Astrocyte (in vitro differentiated cells and primary cell): ENCODE data around the gene PPM1H. TPM values are rescaled to one million over a fixed set of nuclear protein-coding genes. Genes with fewer than 3 reads are reported as not detected.

Experiments used
- DNase-seq: peaks from one replicate; pipeline ENCODE4 v3.0.0-alpha.2; 2010; ENCODE audit warnings: low read depth
- FAIRE-seq: peaks from 2 replicates; lab custom pipeline; 2011; peaks lifted over from hg19 to GRCh38; lab: Jason Lieb, UNC
- H2AFZ ChIP-seq: 2 replicates; pipeline ENCODE4 v1.6.0; 2012; ENCODE audit warnings: low read depth, low read length, inconsistent platforms
- H3K27ac ChIP-seq: 2 replicates; pipeline ENCODE4 v1.5.1; 2011; ENCODE audit warnings: low read depth, low read length, inconsistent platforms
- H3K27me3 ChIP-seq: 2 replicates; pipeline ENCODE4 v1.6.0; 2011; ENCODE audit warnings: low read length, inconsistent platforms; ENCODE audit not compliant: insufficient read depth
- H3K36me3 ChIP-seq: 2 replicates; pipeline ENCODE4 v1.5.1; 2011; ENCODE audit warnings: low read length, inconsistent platforms; ENCODE audit not compliant: insufficient read depth
- H3K4me1 ChIP-seq: 2 replicates; pipeline ENCODE4 v1.5.1; 2011; ENCODE audit warnings: low read length, inconsistent platforms; ENCODE audit not compliant: insufficient read depth
- H3K4me2 ChIP-seq: 2 replicates; pipeline ENCODE4 v1.6.0; 2012; ENCODE audit warnings: low read length, inconsistent platforms
- H3K4me3 ChIP-seq: 2 replicates; pipeline ENCODE4 v1.5.1; 2011; ENCODE audit warnings: low read depth, mild to moderate bottlenecking, low read length, inconsistent platforms; ENCODE audit not compliant: insufficient read depth
- H3K79me2 ChIP-seq: 2 replicates; pipeline ENCODE4 v1.6.0; 2012; ENCODE audit warnings: mild to moderate bottlenecking, low read length, inconsistent platforms; ENCODE audit not compliant: insufficient read depth
- H3K9ac ChIP-seq: 2 replicates; pipeline ENCODE4 v1.6.0; 2012; ENCODE audit warnings: mild to moderate bottlenecking, low read length, inconsistent platforms
- H3K9me3 ChIP-seq: 2 replicates; pipeline ENCODE4 v1.5.1; 2012; ENCODE audit warnings: low read depth, mild to moderate bottlenecking, low read length, inconsistent platforms; ENCODE audit not compliant: insufficient read depth
- H4K20me1 ChIP-seq: 2 replicates; pipeline ENCODE4 v1.6.0; 2012; ENCODE audit warnings: low read length, inconsistent platforms; ENCODE audit not compliant: insufficient read depth
- H3K27ac Mint-ChIP-seq: one replicate; pipeline ENCODE4 v1.8.0; 2021; ENCODE audit warnings: mild to moderate bottlenecking, mixed read lengths; ENCODE audit not compliant: unreplicated experiment
- H3K27me3 Mint-ChIP-seq: one replicate; pipeline ENCODE4 v1.8.0; 2021; ENCODE audit warnings: low read depth, mixed read lengths; ENCODE audit not compliant: unreplicated experiment
- H3K36me3 Mint-ChIP-seq: one replicate; pipeline ENCODE4 v1.8.0; 2021; ENCODE audit warnings: low read depth, mixed read lengths; ENCODE audit not compliant: unreplicated experiment
- H3K4me1 Mint-ChIP-seq: one replicate; pipeline ENCODE4 v1.8.0; 2021; ENCODE audit warnings: low read depth, mixed read lengths; ENCODE audit not compliant: unreplicated experiment
- H3K4me3 Mint-ChIP-seq: one replicate; pipeline ENCODE4 v1.8.0; 2021; ENCODE audit warnings: mild to moderate bottlenecking, moderate library complexity, mixed read lengths; ENCODE audit not compliant: unreplicated experiment
- H3K9me3 Mint-ChIP-seq: one replicate; pipeline ENCODE4 v1.8.0; 2021; ENCODE audit warnings: mild to moderate bottlenecking, mixed read lengths; ENCODE audit not compliant: unreplicated experiment
- CTCF ChIP-seq: IDR thresholded peaks from 2 replicates; pipeline ENCODE4 v1.5.1; 2011; ENCODE audit warnings: low read depth, mild to moderate bottlenecking, inconsistent platforms, low read length, moderate library complexity; ENCODE audit not compliant: insufficient read depth
- EZH2 ChIP-seq: IDR thresholded peaks from 2 replicates; pipeline ENCODE4 v1.6.1; 2012; ENCODE audit warnings: mild to moderate bottlenecking, low read length, inconsistent platforms; ENCODE audit not compliant: insufficient read depth
- total RNA-seq: library from RNA; stranded (reverse); gene quantifications from 2 replicates; pipeline ENCODE4 v1.2.1, GENCODE V29; 2021

The PPM1H gene
- total RNA-seq, 1 donor from 2014 or later = 7.8 TPM

- DNase-seq (no peak), FAIRE-seq (no peak)
- Mint-ChIP-seq H3K9me3 (no peaks in the 10 kb centered on the region), H3K27me3 (no peaks in the 10 kb centered on the region), H3K4me1 (no peaks in the 10 kb centered on the region), H3K36me3 (no peaks in the 10 kb centered on the region), H3K27ac (no peak overlapping the region), H3K4me3 (no peak overlapping the region)
- Histone ChIP-seq H3K9ac (no peak overlapping the region), H3K27me3 (no peaks in the 10 kb centered on the region), H3K36me3 (no peaks in the 10 kb centered on the region), H3K9me3 (no peaks in the 10 kb centered on the region), H3K79me2 (no peaks in the 10 kb centered on the region), H3K4me3 (no peak overlapping the region), H3K4me2 (no peak overlapping the region), H4K20me1 (no peaks in the 10 kb centered on the region), H3K4me1 (no peaks in the 10 kb centered on the region), H3K27ac (no peak overlapping the region), H2AFZ (no peak overlapping the region)
- TF ChIP-seq CTCF = no peak
- no peak for TF ChIP-seq EZH2
Measured at GRCh38 chr12:62963486-62964041, 28.6 kb upstream of the PPM1H start.

GRCh38 chr12:62960324-62960723 lies 25.4 kb upstream of the PPM1H start:
- Histone ChIP-seq H3K4me1 (no peaks in the 10 kb centered on the region), H4K20me1 (no peaks in the 10 kb centered on the region), H3K79me2 (no peaks in the 10 kb centered on the region), H3K27me3 (no peaks in the 10 kb centered on the region), H2AFZ (no peak overlapping the region), H3K4me3 (no peak overlapping the region), H3K36me3 (no peaks in the 10 kb centered on the region), H3K4me2 (no peak overlapping the region), H3K9ac (no peak overlapping the region), H3K27ac (no peak overlapping the region), H3K9me3 (no peaks in the 10 kb centered on the region)
- Mint-ChIP-seq H3K27ac (no peak overlapping the region), H3K36me3 (no peaks in the 10 kb centered on the region), H3K4me1 (peaks cover 9% of the 10 kb centered on the region), H3K27me3 (no peaks in the 10 kb centered on the region), H3K4me3 (no peak overlapping the region), H3K9me3 (no peaks in the 10 kb centered on the region)
- FAIRE-seq (no peak), DNase-seq (no peak)
- TF ChIP-seq EZH2 (no peak), CTCF (no peak)

GRCh38 chr12:62959745-62960144 lies 24.8 kb upstream of the PPM1H start:
- Mint-ChIP-seq H3K4me1 (peaks cover 9% of the 10 kb centered on the region), H3K9me3 (no peaks in the 10 kb centered on the region), H3K4me3 (no peak overlapping the region), H3K27me3 (no peaks in the 10 kb centered on the region), H3K36me3 (no peaks in the 10 kb centered on the region), H3K27ac (no peak overlapping the region)
- Histone ChIP-seq H3K4me2 (no peak overlapping the region), H3K4me1 (no peaks in the 10 kb centered on the region), H3K36me3 (no peaks in the 10 kb centered on the region), H3K9me3 (no peaks in the 10 kb centered on the region), H4K20me1 (no peaks in the 10 kb centered on the region), H3K9ac (no peak overlapping the region), H3K79me2 (no peaks in the 10 kb centered on the region), H2AFZ (no peak overlapping the region), H3K27ac (no peak overlapping the region), H3K4me3 (no peak overlapping the region), H3K27me3 (no peaks in the 10 kb centered on the region)
- no peak for TF ChIP-seq EZH2
- TF ChIP-seq CTCF = no peak
- FAIRE-seq = no peak
- DNase-seq = no peak
